Activated CD8-positive, alpha-beta T cell treated with anti-CD3 and anti-CD28 coated beads for 36 hours (primary cell): ENCODE measurements around the gene SALL3. TPM values are rescaled to one million over a fixed set of nuclear protein-coding genes. Genes with fewer than 3 reads are reported as not detected.
"Not testable (repeated sequence)": the region's sequence is repeated elsewhere in the genome, so short reads cannot be mapped to it uniquely, and the experiment has no call there.

Experiments used
- ATAC-seq: fragments of 200-7000 bp; cut with Tn5 transposase; one replicate; pipeline ENCODE4 v1.10.0; 2021; ENCODE audit warnings: mild to moderate bottlenecking, moderate library complexity
- CTCF ChIA-PET: fragments of 350-600 bp; sonication (Branson Sonifier 250); formaldehyde crosslinking; loops from one replicate; lab custom pipeline; 2021; ENCODE audit warnings: antibody characterized with exemption; lab: Charles Lee
- POLR2A ChIA-PET: fragments of 350-600 bp; sonication (Branson Sonifier 250); formaldehyde crosslinking; loops from one replicate; lab custom pipeline; 2021; ENCODE audit warnings: antibody characterized with exemption; lab: Charles Lee
- DNase-seq: peaks from one replicate; pipeline ENCODE4 v3.0.0-alpha.2; 2020
- H3K27ac Mint-ChIP-seq: one replicate; pipeline ENCODE4 v1.8.0; 2021; ENCODE audit warnings: mild to moderate bottlenecking, mixed read lengths
- H3K27me3 Mint-ChIP-seq: one replicate; pipeline ENCODE4 v1.8.0; 2021; ENCODE audit warnings: mixed read lengths
- H3K36me3 Mint-ChIP-seq: one replicate; pipeline ENCODE4 v1.8.0; 2021; ENCODE audit warnings: low read depth, mixed read lengths
- H3K4me1 Mint-ChIP-seq: one replicate; pipeline ENCODE4 v1.8.0; 2021; ENCODE audit warnings: low read depth, mixed read lengths
- H3K4me3 Mint-ChIP-seq: one replicate; pipeline ENCODE4 v1.8.0; 2021; ENCODE audit warnings: mild to moderate bottlenecking, moderate library complexity, mixed read lengths
- H3K9me3 Mint-ChIP-seq: one replicate; pipeline ENCODE4 v1.8.0; 2021; ENCODE audit warnings: mixed read lengths
- intact Hi-C: fragments of 100-400 bp; cut with micrococcal nuclease; formaldehyde crosslinking; loops from one replicate; pipeline ENCODE4 v1.10.0; 2022
- total RNA-seq, 2 experiments: library from RNA; stranded (reverse); gene quantifications; one replicate each; pipeline ENCODE4 v1.2.3, GENCODE V29; 2021
- TF ChIP-seq, protein P1 (sequence below): fragments of 200-600 bp; IDR thresholded peaks from one replicate; pipeline ENCODE4 v1.8.0; 2022; ENCODE audit warnings: antibody characterized with exemption, mild to moderate bottlenecking

Gene SALL3
- total RNA-seq, 2 experiments from 2014 or later: not detected

DNA sequence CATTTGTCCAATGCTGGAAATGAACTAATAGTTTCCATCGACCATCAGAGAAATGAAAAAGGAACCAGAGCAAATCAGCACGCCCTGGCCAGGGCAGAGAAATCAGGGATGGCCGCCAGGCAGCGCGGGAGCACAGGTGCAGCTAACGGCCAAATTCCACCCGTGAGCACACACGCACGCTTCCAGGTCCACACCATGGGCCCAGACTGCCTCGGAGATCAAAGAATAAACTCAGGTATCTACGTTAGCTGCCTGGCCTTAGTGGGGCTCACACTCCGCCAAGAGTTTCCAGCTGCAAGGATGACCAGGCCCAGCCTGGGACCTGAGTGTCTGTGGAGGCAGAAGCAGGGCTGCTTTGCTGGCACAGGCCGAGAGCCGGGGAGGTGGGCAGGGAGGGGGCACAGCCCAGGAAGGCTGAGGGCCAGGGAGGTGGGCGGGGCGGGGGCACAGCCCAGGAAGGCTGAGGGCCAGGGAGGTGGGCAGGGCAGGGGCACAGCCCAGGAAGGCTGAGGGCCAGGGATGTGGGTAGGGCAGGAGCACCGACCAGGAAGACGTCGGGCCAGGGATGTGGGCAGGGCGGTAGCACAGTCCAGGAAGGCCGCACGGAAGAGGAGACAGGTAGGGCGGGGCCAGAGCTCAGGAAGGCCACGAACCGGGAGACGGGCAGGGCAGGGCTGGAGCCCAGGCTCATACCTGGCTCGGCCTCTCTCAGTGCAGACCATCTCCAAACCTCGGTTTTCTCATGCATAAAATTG lies 43.2 kb upstream of the SALL3 start:
- H3K27me3 Mint-ChIP-seq: peaks cover 6% of the 10 kb centered on the region
- no peak for ATAC-seq
- ChIA-PET POLR2A (interaction anchor here (1.1 kb wide), 1 partner anchor 31 kb away, joined by 3 read pairs; no protein-coding TSS in a partner anchor), CTCF (no interaction called here)
- H3K27ac Mint-ChIP-seq: no peak overlapping the region
- no peak for DNase-seq
- H3K4me1 Mint-ChIP-seq: peaks cover 10% of the 10 kb centered on the region
- no peak overlapping the region for H3K4me3 Mint-ChIP-seq
- H3K9me3 Mint-ChIP-seq: no peaks in the 10 kb centered on the region
- TF ChIP-seq, protein P1, sequence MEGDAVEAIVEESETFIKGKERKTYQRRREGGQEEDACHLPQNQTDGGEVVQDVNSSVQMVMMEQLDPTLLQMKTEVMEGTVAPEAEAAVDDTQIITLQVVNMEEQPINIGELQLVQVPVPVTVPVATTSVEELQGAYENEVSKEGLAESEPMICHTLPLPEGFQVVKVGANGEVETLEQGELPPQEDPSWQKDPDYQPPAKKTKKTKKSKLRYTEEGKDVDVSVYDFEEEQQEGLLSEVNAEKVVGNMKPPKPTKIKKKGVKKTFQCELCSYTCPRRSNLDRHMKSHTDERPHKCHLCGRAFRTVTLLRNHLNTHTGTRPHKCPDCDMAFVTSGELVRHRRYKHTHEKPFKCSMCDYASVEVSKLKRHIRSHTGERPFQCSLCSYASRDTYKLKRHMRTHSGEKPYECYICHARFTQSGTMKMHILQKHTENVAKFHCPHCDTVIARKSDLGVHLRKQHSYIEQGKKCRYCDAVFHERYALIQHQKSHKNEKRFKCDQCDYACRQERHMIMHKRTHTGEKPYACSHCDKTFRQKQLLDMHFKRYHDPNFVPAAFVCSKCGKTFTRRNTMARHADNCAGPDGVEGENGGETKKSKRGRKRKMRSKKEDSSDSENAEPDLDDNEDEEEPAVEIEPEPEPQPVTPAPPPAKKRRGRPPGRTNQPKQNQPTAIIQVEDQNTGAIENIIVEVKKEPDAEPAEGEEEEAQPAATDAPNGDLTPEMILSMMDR: no peak
- intact Hi-C loops: no loop called here
- H3K36me3 Mint-ChIP-seq: no peaks in the 10 kb centered on the region

DNA sequence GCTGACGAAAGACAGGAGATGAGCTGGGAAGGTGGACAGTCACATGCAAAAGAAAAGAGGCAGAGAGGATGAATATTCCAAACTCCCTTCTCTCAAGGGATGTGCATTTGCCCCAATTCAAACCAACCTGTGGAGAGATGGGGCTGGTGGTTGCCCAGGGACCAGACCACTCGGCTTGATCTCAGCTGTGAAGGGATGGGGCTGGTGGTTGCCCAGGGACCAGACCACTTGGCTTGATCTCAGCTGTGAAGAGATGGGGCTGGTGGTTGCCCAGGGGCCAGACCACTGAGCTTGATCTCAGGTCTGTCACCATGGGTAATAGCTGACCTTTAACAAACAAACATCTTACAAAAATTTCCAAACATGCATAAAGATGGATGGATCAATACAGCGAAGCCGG lies 42.5 kb upstream of the SALL3 start:
- Mint-ChIP-seq H3K36me3 (no peaks in the 10 kb centered on the region), H3K4me1 (peaks cover 10% of the 10 kb centered on the region), H3K27ac (no peak overlapping the region), H3K4me3 (no peak overlapping the region), H3K9me3 (no peaks in the 10 kb centered on the region), H3K27me3 (peaks cover 4% of the 10 kb centered on the region)
- ChIA-PET POLR2A (no interaction called here), CTCF (no interaction called here)
- intact Hi-C loops: no loop called here
- TF ChIP-seq, protein P1: no peak
- no peak for DNase-seq
- ATAC-seq: no peak

DNA sequence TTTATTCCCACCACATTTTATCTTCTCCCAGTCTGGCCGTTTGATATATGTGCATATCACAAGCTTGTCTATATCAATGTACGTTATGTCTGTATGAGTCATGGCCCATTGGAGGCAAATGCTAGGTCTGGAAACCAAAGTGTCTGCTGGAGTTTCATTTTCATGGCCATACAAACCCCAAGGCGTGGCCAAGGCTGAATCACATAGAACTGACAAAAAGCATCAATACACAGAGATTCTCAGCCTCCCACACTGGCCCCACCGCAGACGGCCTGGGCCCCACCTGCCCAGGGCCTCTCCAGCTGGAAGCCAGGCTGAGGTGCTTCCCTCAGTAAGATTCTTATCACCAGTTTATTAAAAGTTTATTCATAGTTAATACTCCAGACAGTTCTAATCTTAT lies 40.5 kb upstream of the SALL3 start:
- ATAC-seq (peak; percentile 82), DNase-seq (peak; percentile 63)
- Mint-ChIP-seq H3K27ac (no peak overlapping the region), H3K27me3 (peaks cover 8% of the 10 kb centered on the region), H3K9me3 (no peaks in the 10 kb centered on the region), H3K36me3 (no peaks in the 10 kb centered on the region), H3K4me1 (peaks cover 10% of the 10 kb centered on the region), H3K4me3 (no peak overlapping the region)
- TF ChIP-seq, protein P1: no peak
- ChIA-PET POLR2A (interaction anchor here (1.0 kb wide), 1 partner anchor 12 kb away, joined by 3 read pairs; no protein-coding TSS in a partner anchor), CTCF (no interaction called here)
- intact Hi-C loops: no loop called here

DNA sequence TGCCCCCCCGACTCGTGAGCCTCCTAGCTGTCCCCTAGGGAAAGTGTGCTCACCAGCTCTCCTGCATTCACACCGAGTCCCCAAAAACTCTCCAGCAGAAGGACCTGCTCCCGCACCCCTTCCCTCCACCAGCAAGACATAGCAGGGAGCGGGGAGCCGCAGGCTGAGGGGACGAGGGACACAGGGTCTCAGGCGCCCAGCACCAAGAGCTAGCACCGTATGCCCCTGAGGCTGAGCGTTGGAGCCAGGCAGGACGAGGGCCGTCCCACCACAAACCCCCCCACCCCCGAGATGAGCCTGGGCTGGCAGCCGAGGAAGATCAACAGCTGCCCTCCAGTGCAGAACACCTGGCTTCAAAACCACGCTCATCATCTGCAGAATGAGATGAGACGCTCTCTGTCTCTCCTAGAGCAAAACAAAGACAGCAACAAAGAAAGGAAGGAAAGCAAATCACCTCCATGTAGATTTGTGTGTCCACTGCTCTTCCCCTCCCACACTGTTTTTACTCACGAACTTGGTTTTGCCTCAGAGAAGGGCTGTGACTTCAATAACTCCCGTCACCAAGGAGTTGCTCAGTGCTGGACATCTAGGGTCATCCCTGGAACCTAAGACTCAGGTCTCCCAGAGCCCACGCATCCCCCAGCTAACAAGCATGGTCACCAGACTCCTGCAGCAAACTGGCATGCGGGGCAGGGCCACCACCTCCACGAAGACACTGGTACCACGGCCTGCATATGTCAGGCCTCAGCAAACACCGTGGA lies 39.7 kb upstream of the SALL3 start:
- Mint-ChIP-seq H3K27ac (no peak overlapping the region), H3K4me3 (no peak overlapping the region), H3K4me1 (peaks cover 10% of the 10 kb centered on the region), H3K27me3 (peaks cover 8% of the 10 kb centered on the region), H3K9me3 (no peaks in the 10 kb centered on the region), H3K36me3 (no peaks in the 10 kb centered on the region)
- ChIA-PET CTCF (no interaction called here), POLR2A (interaction anchor here (0.5 to 0.9 kb wide), 2 partner anchors 43 to 697 kb away, joined by 3 read pairs; no protein-coding TSS in a partner anchor)
- intact Hi-C loops: no loop called here
- ATAC-seq (no peak), DNase-seq (no peak)
- TF ChIP-seq, protein P1: no peak

DNA sequence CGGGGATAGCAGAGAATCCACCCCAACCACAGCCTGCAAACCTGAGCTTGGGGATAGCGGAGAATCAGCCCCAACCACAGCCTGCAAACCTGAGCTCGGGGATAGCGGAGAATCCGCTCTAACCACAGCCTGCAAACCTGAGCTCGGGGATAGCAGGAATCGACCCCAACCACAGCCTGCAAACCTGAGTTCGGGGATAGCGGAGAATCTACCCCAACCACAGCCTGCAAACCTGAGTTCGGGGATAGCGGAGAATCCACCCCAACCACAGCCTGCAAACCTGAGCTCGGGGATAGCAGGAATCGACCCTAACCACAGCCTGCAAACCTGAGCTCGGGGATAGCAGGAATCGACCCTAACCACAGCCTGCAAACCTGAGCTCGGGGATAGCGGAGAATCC lies 37.4 kb upstream of the SALL3 start:
- DNase-seq, H3K36me3 Mint-ChIP-seq, H3K27ac Mint-ChIP-seq, POLR2A ChIA-PET, H3K27me3 Mint-ChIP-seq, H3K4me1 Mint-ChIP-seq, ATAC-seq, H3K9me3 Mint-ChIP-seq, intact Hi-C loops, H3K4me3 Mint-ChIP-seq: not testable (repeated sequence)
- CTCF ChIA-PET: interaction anchor here (0.7 kb wide), 1 partner anchor 29 kb away, joined by 3 read pairs; no protein-coding TSS in a partner anchor
